IPS DF 19.7 (cell line): ENCODE measurements around the gene ERAP2.
"Not testable (repeated sequence)": the region's sequence is repeated elsewhere in the genome, so short reads cannot be mapped to it uniquely, and the experiment has no call there.

Experiments used
- DNase-seq: peaks from one replicate; pipeline ENCODE4 v3.0.0-alpha.2; 2013; ENCODE audit warnings: low read depth, low spot score

The ERAP2 gene

GRCh38 chr5:96876292-96876850, at the start of gene ERAP2:
Gene ERAP2, plus strand, starts transcription at chr5:96876500. Its CDS starts 3,186 bp downstream, at chr5:96879686.
- no peak for DNase-seq

- no peak for DNase-seq
These were observed 47.0 kb upstream of the ERAP2 start for GRCh38 chr5:96829297-96829696.

GRCh38 chr5:96834016-96834415, 42.3 kb upstream of the ERAP2 start:
- DNase-seq, result no peak

GRCh38 chr5:96835791-96836191, 40.5 kb upstream of the ERAP2 start:
- no peak for DNase-seq

- DNase-seq, result no peak
These were observed 39.5 kb upstream of the ERAP2 start for GRCh38 chr5:96836817-96837216.

- no peak for DNase-seq
These were observed 39.0 kb upstream of the ERAP2 start for GRCh38 chr5:96837303-96837702.

- no peak for DNase-seq
These were observed 37.9 kb upstream of the ERAP2 start for GRCh38 chr5:96838201-96839070.

GRCh38 chr5:96839071-96839592, 37.2 kb upstream of the ERAP2 start:
- no peak for DNase-seq

- DNase-seq, result not testable (repeated sequence)
These were observed 34.4 kb upstream of the ERAP2 start for GRCh38 chr5:96841931-96842330.

GRCh38 chr5:96843140-96843539, 33.2 kb upstream of the ERAP2 start:
- no peak for DNase-seq

GRCh38 chr5:96844481-96844990, 31.8 kb upstream of the ERAP2 start:
- DNase-seq, result no peak

GRCh38 chr5:96851312-96852062, 24.8 kb upstream of the ERAP2 start:
- DNase-seq, result no peak

- no peak for DNase-seq
These were observed 23.5 kb upstream of the ERAP2 start for GRCh38 chr5:96852759-96853158.

GRCh38 chr5:96854067-96854466, 22.2 kb upstream of the ERAP2 start:
- no peak for DNase-seq

GRCh38 chr5:96855031-96855872, 21.0 kb upstream of the ERAP2 start:
- no peak for DNase-seq

- DNase-seq, result no peak
These were observed 19.9 kb upstream of the ERAP2 start for GRCh38 chr5:96856371-96856770.

- no peak for DNase-seq
These were observed 18.8 kb upstream of the ERAP2 start for GRCh38 chr5:96857454-96857853.

- no peak for DNase-seq
These were observed 18.4 kb upstream of the ERAP2 start for GRCh38 chr5:96857924-96858323.

GRCh38 chr5:96859375-96859774, 16.9 kb upstream of the ERAP2 start:
- DNase-seq, result no peak

- DNase-seq, result no peak
These were observed 15.2 kb upstream of the ERAP2 start for GRCh38 chr5:96861076-96861475.

GRCh38 chr5:96863114-96863513, 13.2 kb upstream of the ERAP2 start:
- no peak for DNase-seq
